Lung (tissue), 12 donors: Measurements from ENCODE around the gene MYO5A. TPM values are rescaled to one million over a fixed set of nuclear protein-coding genes. Genes with fewer than 3 reads are reported as not detected.

Source experiments
- ATAC-seq: fragments of 200-7000 bp; cut with Tn5 transposase; one replicate; pipeline ENCODE4 v1.9.1; 2020; ENCODE audit warnings: moderate number of reproducible peaks; ENCODE audit not compliant: insufficient read depth, low FRiP score
- DNase-seq, 3 donors: peaks; one replicate each; pipeline ENCODE4 v3.0.0-alpha.2; 2013 to 2017
- H3K27ac ChIP-seq, 2 donors: one replicate each; pipeline ENCODE4 v1.5.1; 2013; ENCODE audit warnings: mild to moderate bottlenecking in 2 of 2, moderate library complexity in 2 of 2, control low read depth in 1 of 2, inconsistent platforms in 1 of 2, low read depth in 1 of 2, low read length in 1 of 2
- H3K27me3 ChIP-seq, 3 donors: one replicate each; pipeline ENCODE4 v1.5.1; 2013; ENCODE audit warnings: low read length in 2 of 3; ENCODE audit not compliant: control insufficient read depth in 3 of 3, insufficient read depth in 3 of 3
- H3K36me3 ChIP-seq, 4 donors: one replicate each; pipeline ENCODE4 v1.5.1; 2013; ENCODE audit warnings: low read length in 4 of 4, mild to moderate bottlenecking in 1 of 4, moderate library complexity in 1 of 4; ENCODE audit not compliant: control insufficient read depth in 4 of 4, insufficient read depth in 4 of 4
- H3K4me1 ChIP-seq, 5 donors: one replicate each; pipeline ENCODE4 v1.5.1; 2013; ENCODE audit warnings: low read length in 5 of 5, mild to moderate bottlenecking in 2 of 5, moderate library complexity in 1 of 5; ENCODE audit not compliant: control insufficient read depth in 5 of 5, insufficient read depth in 5 of 5
- H3K4me3 ChIP-seq: one replicate; pipeline ENCODE4 v1.5.1; 2013; ENCODE audit warnings: mild to moderate bottlenecking, control low read depth, moderate library complexity
- H3K9ac ChIP-seq, 2 donors: one replicate each; pipeline ENCODE4 v1.5.1; 2013; ENCODE audit warnings: low read length in 2 of 2, control low read depth in 1 of 2; ENCODE audit not compliant: insufficient read depth in 1 of 2
- H3K9me3 ChIP-seq, 4 donors: one replicate each; pipeline ENCODE4 v1.5.1; 2013; ENCODE audit warnings: low read length in 3 of 4, mild to moderate bottlenecking in 1 of 4, moderate library complexity in 1 of 4; ENCODE audit not compliant: control insufficient read depth in 4 of 4, insufficient read depth in 3 of 4
- WGBS, 2 donors: extraction: QIAGEN DNeasy Blood & Tissue Kit; methylation state at CpG; one replicate each; pipeline ENCODE4 v1.1.7; 2013; 5-methylcytosine and 5-hydroxymethylcytosine counted together
- polyA plus RNA-seq, 2 donors: library from polyadenylated mRNA; stranded (reverse); fragments of 200-250 nt; gene quantifications; one replicate each; pipeline ENCODE4 v1.2.1, GENCODE V29; 2013
- total RNA-seq, 2 donors: library from RNA; depleted of rRNA in 1 of 2; stranded (reverse); fragments of >200 nt in 1 of 2; gene quantifications; one replicate each; pipeline ENCODE4 v1.2.1, GENCODE V29; 2014 to 2021
- TF ChIP-seq, protein P1 (sequence below): IDR thresholded peaks from 2 replicates; pipeline ENCODE4 v1.5.1; 2012; ENCODE audit warnings: mild to moderate bottlenecking; ENCODE audit errors: control extremely low read depth, extremely low read depth
- donor health status: control.
- donor health status: control.
- donor health status: Bipolar disorder and iron deficiency.
- donor health status: healthy.
- donor health status: DM: yes; HTN: yes; CAD: no.

Gene MYO5A
- total and polyA plus RNA-seq, 4 donors: 4.5 to 30.5 (median 13.3) TPM

DNA sequence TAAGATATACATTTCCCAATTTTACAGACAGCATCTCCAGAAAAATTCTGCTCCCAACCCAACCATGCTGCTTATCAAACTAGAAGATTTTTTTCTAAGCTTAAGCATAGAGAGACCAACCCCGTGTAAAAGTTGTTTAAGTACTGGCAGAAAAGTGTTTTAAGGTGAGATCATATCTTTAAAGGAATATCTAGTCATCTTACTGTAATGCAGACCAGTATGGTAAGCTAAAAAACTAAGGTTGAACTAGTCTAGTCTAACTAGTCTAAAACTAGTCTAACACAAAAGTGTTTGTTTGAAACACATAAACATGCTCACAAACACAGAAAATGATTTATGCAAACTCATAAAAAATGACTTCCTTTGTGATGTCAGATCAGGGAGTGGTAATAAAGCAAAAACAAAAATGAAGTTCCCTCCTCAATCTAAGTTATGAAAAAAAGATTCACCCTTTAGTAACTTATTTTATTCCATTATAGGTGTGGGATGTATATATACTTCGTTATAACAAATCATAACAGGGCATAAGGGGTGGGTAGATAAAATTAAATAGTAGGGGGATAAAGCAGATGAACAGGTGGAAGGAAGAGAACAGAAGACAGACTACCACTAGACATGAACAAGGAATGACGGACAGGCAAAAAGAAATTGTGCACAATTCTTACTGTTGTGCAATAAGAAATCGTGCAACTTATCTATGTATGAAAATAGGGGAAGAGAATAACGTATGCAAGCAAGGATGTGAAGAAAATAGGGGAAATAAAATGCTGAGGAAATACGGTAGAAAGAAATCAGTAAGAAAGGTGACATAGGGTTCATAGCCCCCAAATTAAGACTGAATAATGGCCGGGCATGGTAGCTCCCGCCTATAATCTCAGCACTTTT, 10.0 kb downstream of the MYO5A start:
- Histone ChIP-seq H3K36me3 (no peaks in the 10 kb centered on the region), H3K27ac (no peak overlapping the region), H3K9ac (no peak overlapping the region), H3K4me3 (no peak overlapping the region), H3K4me1 (peaks cover 0 to 6% (median 0%) of the 10 kb centered on the region in 5 donors), H3K9me3 (no peaks in the 10 kb centered on the region), H3K27me3 (peaks cover 0 to 5% (median 0%) of the 10 kb centered on the region in 3 donors)
- DNase-seq: no peak
- no peak for ATAC-seq
- WGBS, 2 donors: 42 to 62% methylated on average over 8 of the region's 8 CpGs
- TF ChIP-seq, protein P1, sequence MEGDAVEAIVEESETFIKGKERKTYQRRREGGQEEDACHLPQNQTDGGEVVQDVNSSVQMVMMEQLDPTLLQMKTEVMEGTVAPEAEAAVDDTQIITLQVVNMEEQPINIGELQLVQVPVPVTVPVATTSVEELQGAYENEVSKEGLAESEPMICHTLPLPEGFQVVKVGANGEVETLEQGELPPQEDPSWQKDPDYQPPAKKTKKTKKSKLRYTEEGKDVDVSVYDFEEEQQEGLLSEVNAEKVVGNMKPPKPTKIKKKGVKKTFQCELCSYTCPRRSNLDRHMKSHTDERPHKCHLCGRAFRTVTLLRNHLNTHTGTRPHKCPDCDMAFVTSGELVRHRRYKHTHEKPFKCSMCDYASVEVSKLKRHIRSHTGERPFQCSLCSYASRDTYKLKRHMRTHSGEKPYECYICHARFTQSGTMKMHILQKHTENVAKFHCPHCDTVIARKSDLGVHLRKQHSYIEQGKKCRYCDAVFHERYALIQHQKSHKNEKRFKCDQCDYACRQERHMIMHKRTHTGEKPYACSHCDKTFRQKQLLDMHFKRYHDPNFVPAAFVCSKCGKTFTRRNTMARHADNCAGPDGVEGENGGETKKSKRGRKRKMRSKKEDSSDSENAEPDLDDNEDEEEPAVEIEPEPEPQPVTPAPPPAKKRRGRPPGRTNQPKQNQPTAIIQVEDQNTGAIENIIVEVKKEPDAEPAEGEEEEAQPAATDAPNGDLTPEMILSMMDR: no peak

DNA sequence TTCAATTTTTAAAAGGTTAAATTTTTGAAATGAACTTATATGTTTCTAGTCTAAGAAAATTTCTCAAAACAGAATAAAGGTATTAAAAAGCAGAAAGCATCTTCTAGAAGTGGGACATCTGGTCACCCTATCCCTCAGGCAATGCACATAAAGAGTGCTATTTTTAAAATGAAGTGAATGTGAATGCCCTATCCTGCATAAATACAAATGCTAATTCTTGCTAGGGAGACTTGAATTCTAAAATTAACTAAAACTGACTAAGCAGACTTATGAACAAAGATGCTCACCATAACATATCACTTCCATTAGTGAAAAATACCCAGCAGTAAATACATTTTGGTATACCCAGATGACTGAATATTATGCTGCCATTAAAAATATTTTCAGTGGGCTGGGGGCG, 11.7 kb downstream of the MYO5A start:
- no peak overlapping the region for H3K27ac ChIP-seq
- H3K27me3 ChIP-seq: no peaks in the 10 kb centered on the region
- H3K9me3 ChIP-seq: no peaks in the 10 kb centered on the region
- TF ChIP-seq, protein P1: no peak
- DNase-seq (no peak), ATAC-seq (no peak)
- no peaks in the 10 kb centered on the region for H3K36me3 ChIP-seq
- 91 to 95% methylated on average over 1 of the region's 1 CpG for WGBS, 2 donors
- peaks cover 0 to 3% (median 0%) of the 10 kb centered on the region in 5 donors for H3K4me1 ChIP-seq
- H3K9ac ChIP-seq: no peak overlapping the region
- no peak overlapping the region for H3K4me3 ChIP-seq

DNA sequence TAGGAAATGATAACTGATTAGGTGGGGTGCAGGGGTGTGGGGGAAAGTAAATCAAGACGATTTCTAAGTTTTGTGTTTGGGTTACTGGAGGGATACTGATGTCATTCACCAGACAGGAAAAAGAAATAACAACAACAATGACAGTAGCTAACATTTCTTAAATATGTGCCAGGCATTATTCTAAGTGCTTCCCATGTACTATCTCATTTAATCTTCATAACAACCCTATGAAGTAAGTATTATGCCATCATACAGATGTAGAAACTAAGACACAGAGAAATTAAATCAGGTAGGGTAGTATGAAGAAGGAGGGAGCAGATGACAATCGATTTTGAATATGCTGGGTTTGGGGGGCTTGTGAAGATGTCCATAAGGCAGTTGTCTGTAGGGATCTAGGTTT, 13.3 kb downstream of the MYO5A start:
- H3K4me3 ChIP-seq: no peak overlapping the region
- ATAC-seq: no peak
- H3K27ac ChIP-seq: no peak overlapping the region
- H3K9me3 ChIP-seq: no peaks in the 10 kb centered on the region
- no peak overlapping the region for H3K9ac ChIP-seq
- H3K27me3 ChIP-seq: no peaks in the 10 kb centered on the region
- WGBS, 2 donors: 76 to 80% methylated on average over 2 of the region's 2 CpGs
- peaks cover 0 to 5% (median 0%) of the 10 kb centered on the region in 5 donors for H3K4me1 ChIP-seq
- no peak for DNase-seq
- TF ChIP-seq, protein P1: no peak
- H3K36me3 ChIP-seq: no peaks in the 10 kb centered on the region
